Heart right ventricle (tissue), 16 donors: Measurements from ENCODE around the gene GMDS. TPM values are rescaled to one million over a fixed set of nuclear protein-coding genes. Genes with fewer than 3 reads are reported as not detected.

Experiments
- ATAC-seq, 8 donors: fragments of 200-7000 bp; cut with Tn5 transposase; one replicate each; pipeline ENCODE4 v1.9.1; 2020; ENCODE audit warnings: mild to moderate bottlenecking in 8 of 8, moderate library complexity in 8 of 8, moderate number of reproducible peaks in 1 of 8
- DNase-seq, 2 donors: peaks; one replicate each; pipeline ENCODE4 v3.0.0-alpha.2; 2020
- H3K27ac ChIP-seq, 10 donors: fragments of 200-600 bp; sonication (generic) in 2 of 10; one replicate each; pipeline versions ENCODE4 v1.5.0 to v1.8.0; 2020 to 2022; ENCODE audit warnings: mild to moderate bottlenecking in 3 of 10
- H3K27me3 ChIP-seq, 7 donors: fragments of 200-600 bp; one replicate each; pipeline ENCODE4 v1.8.0; 2021 to 2022; ENCODE audit warnings: mild to moderate bottlenecking in 2 of 7
- H3K36me3 ChIP-seq, 9 donors: fragments of 200-600 bp; sonication (generic) in 1 of 9; one replicate each; pipeline versions ENCODE4 v1.5.0 to v1.8.0; 2020 to 2022; ENCODE audit warnings: mild to moderate bottlenecking in 2 of 9
- H3K4me1 ChIP-seq, 9 donors: fragments of 200-600 bp; sonication (generic) in 1 of 9; one replicate each; pipeline versions ENCODE4 v1.5.0 to v1.8.0; 2020 to 2022; ENCODE audit warnings: mild to moderate bottlenecking in 4 of 9
- H3K4me3 ChIP-seq, 10 donors: fragments of 200-600 bp; sonication (generic) in 2 of 10; one replicate each; pipeline versions ENCODE4 v1.5.0 to v1.8.0; 2020 to 2022; ENCODE audit warnings: mild to moderate bottlenecking in 7 of 10, moderate library complexity in 2 of 10
- H3K9me3 ChIP-seq, 11 donors: fragments of 200-600 bp in 10 of 11; sonication (generic) in 2 of 11; one replicate each; pipeline versions ENCODE4 v1.5.0 to v1.8.0; 2013 to 2022; ENCODE audit warnings: mild to moderate bottlenecking in 2 of 11, control low read depth in 1 of 11, moderate library complexity in 1 of 11
- WGBS, 2 donors: extraction: QIAGEN DNeasy Blood & Tissue Kit; methylation state at CpG; one replicate each; pipeline ENCODE4 v1.1.7; 2013; ENCODE audit warnings: inconsistent platforms in 1 of 2; 5-methylcytosine and 5-hydroxymethylcytosine counted together
- intact Hi-C, 10 donors: fragments of 100-400 bp; cut with DNase I; formaldehyde crosslinking; loops; one replicate each; pipeline versions ENCODE4 v1.11.1 to v1.14.2; 2022
- polyA plus RNA-seq, 2 donors: library from polyadenylated mRNA; stranded (reverse); fragments of 200-250 nt; gene quantifications; one replicate each; pipeline ENCODE4 v1.2.3, GENCODE V29; 2013
- total RNA-seq, 10 donors: library from RNA; stranded (reverse); fragmentation: NEBNext Ultra II Directional in 3 of 10; extraction: Animal tissue kit (Norgen Biotek cat#: 25700) in 3 of 10; gene quantifications; one replicate each; pipeline versions ENCODE4 v1.2.1 to v1.2.4, GENCODE V29; 2021 to 2023
- TF ChIP-seq, protein P1 (sequence below), 9 donors: fragments of 200-600 bp; sonication (generic) in 2 of 9; IDR thresholded peaks; one replicate each; pipeline versions ENCODE4 v1.5.0 to v1.8.0; 2021 to 2022; ENCODE audit warnings: antibody characterized with exemption in 9 of 9, mild to moderate bottlenecking in 5 of 9, moderate library complexity in 1 of 9
- donor health status: Arrhythmogenic right ventricular cardiomyopathy.
- donor health status: ischemic (EF 13 %, LVEDD 7.1; RV severe dilation, severe dysfunction).
- donor health status: healthy with polysubstance abuse.
- donor health status: DM: no; HTN: yes; CAD: no.
- donor health status: DM: no; HTN: no; CAD: no.
- donor health status: ischemic (EF 25% LVEDD 6.9; RV normal size, moderate dysfunction).
- donor health status: ischemic (EF 25% LVEDD 5.7; RV mildly dilated, moderate dysfunction).
- donor health status: healthy.
- donor health status: DM: yes; HTN: yes; CAD: no.
- donor health status: Ischemic cardiomyopathy.
- donor health status: ischemic (EF 35%, LVEDD 5.7; RV mildly dilated, moderate dysfunction).
- donor health status: nonischemic (EF 11% LVEDD 7.7; RV severe dilation, severe dysfunction).
- donor health status: DM: yes; HTN: yes; CAD: no.
- donor health status: PGD.
- donor health status: ischemic (EF 29% LVEDD 5.4; RV normal size, mild dysfunction).
- donor health status: nonischemic (EF 23%, LVEDD 6.1; RV moderate dilation, normal function).

GMDS gene
- total and polyA plus RNA-seq, 12 donors: 5.0 to 10.6 (median 6.9) TPM

- no peak for DNase-seq
- ATAC-seq: no peak
- Histone ChIP-seq H3K36me3 (no peaks in the 10 kb centered on the region), H3K27ac (peak overlapping the region in 6 of 10 donors; percentile 13 to 82 (median 64)), H3K4me1 (peaks cover 0 to 17% (median 5%) of the 10 kb centered on the region in 9 donors), H3K27me3 (no peaks in the 10 kb centered on the region), H3K4me3 (no peak overlapping the region), H3K9me3 (no peaks in the 10 kb centered on the region)
- TF ChIP-seq, protein P1, sequence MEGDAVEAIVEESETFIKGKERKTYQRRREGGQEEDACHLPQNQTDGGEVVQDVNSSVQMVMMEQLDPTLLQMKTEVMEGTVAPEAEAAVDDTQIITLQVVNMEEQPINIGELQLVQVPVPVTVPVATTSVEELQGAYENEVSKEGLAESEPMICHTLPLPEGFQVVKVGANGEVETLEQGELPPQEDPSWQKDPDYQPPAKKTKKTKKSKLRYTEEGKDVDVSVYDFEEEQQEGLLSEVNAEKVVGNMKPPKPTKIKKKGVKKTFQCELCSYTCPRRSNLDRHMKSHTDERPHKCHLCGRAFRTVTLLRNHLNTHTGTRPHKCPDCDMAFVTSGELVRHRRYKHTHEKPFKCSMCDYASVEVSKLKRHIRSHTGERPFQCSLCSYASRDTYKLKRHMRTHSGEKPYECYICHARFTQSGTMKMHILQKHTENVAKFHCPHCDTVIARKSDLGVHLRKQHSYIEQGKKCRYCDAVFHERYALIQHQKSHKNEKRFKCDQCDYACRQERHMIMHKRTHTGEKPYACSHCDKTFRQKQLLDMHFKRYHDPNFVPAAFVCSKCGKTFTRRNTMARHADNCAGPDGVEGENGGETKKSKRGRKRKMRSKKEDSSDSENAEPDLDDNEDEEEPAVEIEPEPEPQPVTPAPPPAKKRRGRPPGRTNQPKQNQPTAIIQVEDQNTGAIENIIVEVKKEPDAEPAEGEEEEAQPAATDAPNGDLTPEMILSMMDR (IDR thresholded peaks at IDR 0.05): no peak
- 91 to 92% methylated on average over 8 of the region's 8 CpGs for WGBS, 2 donors
- intact Hi-C loops: no loop called here
These were observed 448.5 kb downstream of the GMDS start for GRCh38 chr6:1796706-1797529.

DNA sequence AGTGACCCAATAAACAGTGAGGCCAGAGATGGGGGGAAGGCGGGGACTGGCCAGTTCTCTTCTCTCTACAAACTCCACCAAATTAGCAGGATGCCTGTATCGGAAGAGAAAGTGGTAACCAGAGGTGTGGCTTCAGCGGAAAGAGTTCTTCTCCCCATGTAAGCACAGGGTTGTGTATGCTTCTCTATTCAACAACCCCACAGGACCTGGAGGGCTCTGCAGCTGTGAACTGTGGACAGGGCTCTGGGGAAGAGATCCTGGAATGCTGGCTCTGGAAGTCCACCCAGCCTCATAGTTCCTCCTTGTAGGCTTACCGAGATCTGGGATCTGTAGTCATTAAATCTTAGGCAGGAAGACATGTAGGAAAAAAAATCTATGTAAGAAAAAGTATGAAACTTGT, 449.5 kb downstream of the GMDS start:
- TF ChIP-seq, protein P1 (IDR thresholded peaks at IDR 0.05): no peak
- H3K36me3 ChIP-seq: no peaks in the 10 kb centered on the region
- H3K27me3 ChIP-seq: no peaks in the 10 kb centered on the region
- H3K9me3 ChIP-seq: no peaks in the 10 kb centered on the region
- DNase-seq: no peak
- no peak overlapping the region for H3K4me3 ChIP-seq
- intact Hi-C loops: loop anchor here in 1 of 10 donors (2.0 kb wide), 1 partner anchor 35 kb away; no protein-coding TSS in a partner anchor
- H3K27ac ChIP-seq: no peak overlapping the region
- H3K4me1 ChIP-seq: peaks cover 0 to 17% (median 5%) of the 10 kb centered on the region in 9 donors
- ATAC-seq: no peak
- 87 to 90% methylated on average over 4 of the region's 4 CpGs for WGBS, 2 donors

DNA sequence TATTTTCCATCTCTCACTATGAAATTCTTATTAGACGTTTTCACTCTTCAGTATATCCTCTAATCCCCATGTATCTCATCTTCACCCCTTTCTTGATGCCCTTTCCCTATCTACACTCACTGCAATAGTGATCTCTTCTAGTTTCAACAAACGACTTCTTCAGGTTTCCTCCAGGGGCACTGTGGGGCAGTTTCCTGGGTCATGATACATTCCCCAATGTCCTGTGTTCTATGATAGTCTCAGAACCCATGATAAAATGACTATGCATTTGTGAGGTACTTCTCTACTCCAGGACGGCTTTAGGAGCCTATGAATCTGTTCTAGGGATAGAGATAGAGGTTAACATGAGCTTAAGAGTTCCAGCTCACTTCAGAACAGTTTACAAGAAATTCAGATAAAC, 452.4 kb downstream of the GMDS start:
- 61 to 67% methylated on average over 3 of the region's 3 CpGs for WGBS, 2 donors
- Histone ChIP-seq H3K4me3 (no peak overlapping the region), H3K36me3 (no peaks in the 10 kb centered on the region), H3K27ac (no peak overlapping the region), H3K4me1 (peaks cover 0 to 22% (median 5%) of the 10 kb centered on the region in 9 donors), H3K9me3 (no peaks in the 10 kb centered on the region), H3K27me3 (no peaks in the 10 kb centered on the region)
- DNase-seq: no peak
- intact Hi-C loops: no loop called here
- ATAC-seq: no peak
- TF ChIP-seq, protein P1 (IDR thresholded peaks at IDR 0.05): peak in 1 of 9 donors; percentile 12

GRCh38 chr6:1790684-1791083, 454.7 kb downstream of the GMDS start:
- Histone ChIP-seq H3K4me3 (no peak overlapping the region), H3K27ac (no peak overlapping the region), H3K4me1 (peaks cover 0 to 11% (median 0%) of the 10 kb centered on the region in 9 donors), H3K36me3 (no peaks in the 10 kb centered on the region), H3K27me3 (no peaks in the 10 kb centered on the region), H3K9me3 (no peaks in the 10 kb centered on the region)
- ATAC-seq (no peak), DNase-seq (no peak)
- intact Hi-C loops: no loop called here
- 96 to 100% methylated on average over 3 of the region's 3 CpGs for WGBS, 2 donors
- TF ChIP-seq, protein P1 (IDR thresholded peaks at IDR 0.05): no peak
